K562 (cell line): ENCODE data around the gene GAD1. TPM values are rescaled to one million over a fixed set of nuclear protein-coding genes. Genes with fewer than 3 reads are reported as not detected.

Source experiments
- ATAC-seq: fragments of 200-7000 bp; cut with Tn5 transposase; 3 replicates; pipeline ENCODE4 v1.9.1; 2020; ENCODE audit warnings: moderate library complexity
- BruUV-seq: library from RNA; stranded (reverse); fragments of 400-500 nt; replicated peaks from 2 replicates; lab custom pipeline; 2021; lab: Mats Ljungman, UMichigan
- CTCF ChIA-PET: fragments of 300-600 bp; formaldehyde crosslinking; extraction: SDS; loops from one replicate; lab custom pipeline; 2021; ENCODE audit warnings: low intra/inter-chr PET ratio; lab: Yijun Ruan, JAX
- POLR2A ChIA-PET: fragments of 300-600, 350-650 bp; sonication (Branson Sonifier 250); formaldehyde crosslinking; extraction: SDS; loops from one replicate; lab custom pipeline; 2021; ENCODE audit warnings: antibody characterized with exemption, inconsistent platforms; lab: Yijun Ruan, JAX
- DNase-seq, 4 experiments: peaks; one replicate each; pipeline versions ENCODE4 v3.0.0 to v3.0.0-alpha.2; 2011 to 2018; ENCODE audit warnings: low spot score in 3 of 4, mixed read lengths in 3 of 4; ENCODE audit errors: extremely low read depth in 1 of 4
- FAIRE-seq: peaks from 2 replicates; lab custom pipeline; 2011; peaks lifted over from hg19 to GRCh38; lab: Jason Lieb, UNC
- H2AFZ ChIP-seq: 2 replicates; pipeline ENCODE4 v1.6.0; 2011; ENCODE audit warnings: low read depth, low read length, control low read depth, inconsistent platforms
- H3K27ac ChIP-seq: fragments of 200-600 bp; 3 replicates; pipeline ENCODE4 v1.8.0; 2011; ENCODE audit warnings: low read depth, mild to moderate bottlenecking, control low read depth, inconsistent platforms, low read length, moderate library complexity, mixed read lengths; ENCODE audit errors: extremely low read depth
- H3K27me3 ChIP-seq, 2 experiments: fragments of 300-600 bp in 1 of 2; 2 replicates in 1 of 2; 3 replicates in 1 of 2; pipeline versions ENCODE4 v1.6.0 to v1.8.0; 2011; ENCODE audit warnings: inconsistent platforms in 2 of 2, low read length in 2 of 2, mild to moderate bottlenecking in 1 of 2, mixed read lengths in 1 of 2, moderate library complexity in 1 of 2; ENCODE audit not compliant: control insufficient read depth in 2 of 2, insufficient read depth in 2 of 2
- H3K36me3 ChIP-seq: fragments of 300-600 bp; 3 replicates; pipeline ENCODE4 v1.8.0; 2011; ENCODE audit warnings: mild to moderate bottlenecking, low read length, inconsistent platforms; ENCODE audit not compliant: control insufficient read depth, insufficient read depth
- H3K4me1 ChIP-seq, 2 experiments: fragments of 200-600 bp in 1 of 2; replicated peaks in 1 of 2; 2 replicates in 1 of 2; 3 replicates in 1 of 2; pipeline versions ENCODE4 v1.5.1 to v1.8.0; 2011; ENCODE audit warnings: inconsistent platforms in 2 of 2, low read length in 2 of 2, mild to moderate bottlenecking in 1 of 2, mixed read lengths in 1 of 2, moderate library complexity in 1 of 2; ENCODE audit not compliant: control insufficient read depth in 2 of 2, insufficient read depth in 2 of 2
- H3K4me2 ChIP-seq: 2 replicates; pipeline ENCODE4 v1.6.1; 2011; ENCODE audit warnings: low read length, control low read depth, inconsistent platforms, mixed read lengths; ENCODE audit not compliant: insufficient read depth
- H3K4me3 ChIP-seq: fragments of 200-600 bp; sonication (generic), shearing (Covaris generic); 2 replicates; pipeline ENCODE4 v1.5.1; 2016; ENCODE audit warnings: control low read depth, inconsistent platforms
- H3K79me2 ChIP-seq: fragments of 200-600 bp; 3 replicates; pipeline ENCODE4 v1.8.0; 2011; ENCODE audit warnings: low read length, inconsistent platforms; ENCODE audit not compliant: control insufficient read depth, insufficient read depth
- H3K9ac ChIP-seq, 2 experiments: 2 replicates each; pipeline versions ENCODE4 v1.6.0 to v1.6.1; 2011; ENCODE audit warnings: low read depth in 2 of 2, low read length in 2 of 2, control low read depth in 1 of 2, inconsistent platforms in 1 of 2, mild to moderate bottlenecking in 1 of 2, mixed read lengths in 1 of 2; ENCODE audit not compliant: insufficient read depth in 1 of 2
- H3K9me1 ChIP-seq: one replicate; pipeline ENCODE4 v1.6.0; 2011; ENCODE audit warnings: inconsistent platforms, mild to moderate bottlenecking, low read length, moderate library complexity; ENCODE audit not compliant: control insufficient read depth, insufficient read depth
- H3K9me3 ChIP-seq: replicated peaks from 2 replicates; pipeline ENCODE4 v1.5.1; 2011; ENCODE audit warnings: low read depth, low read length, inconsistent platforms; ENCODE audit not compliant: control insufficient read depth, insufficient read depth
- H4K20me1 ChIP-seq: replicated peaks from 2 replicates; pipeline ENCODE4 v1.6.1; 2011; ENCODE audit warnings: low read length, inconsistent platforms, mixed read lengths; ENCODE audit not compliant: control insufficient read depth, insufficient read depth
- JUNB ChIP-seq: fragments of 450-650 bp; formaldehyde crosslinking; conservative IDR thresholded peaks from 2 replicates; pipeline ENCODE4 v1.4.0; 2020; ENCODE audit warnings: mild to moderate bottlenecking
- MEF2D ChIP-seq: conservative IDR thresholded peaks from 2 replicates; pipeline ENCODE4 v1.6.1; 2016; ENCODE audit warnings: low read depth, missing genetic modification characterization, missing compliant biosample characterization
- MTA1 ChIP-seq: fragments of 450-650 bp; IDR thresholded peaks from 2 replicates; pipeline ENCODE4 v1.6.1; 2017; ENCODE audit warnings: borderline replicate concordance
- NCOA1 ChIP-seq: fragments of 450-650 bp; IDR thresholded peaks from 2 replicates; pipeline ENCODE4 v1.6.1; 2016; ENCODE audit warnings: low read depth
- NFRKB ChIP-seq: fragments of 450-650 bp; IDR thresholded peaks from 2 replicates; pipeline ENCODE4 v1.6.1; 2016; ENCODE audit warnings: low read depth
- RBBP5 ChIP-seq: fragments of 200-600 bp; sonication (generic); IDR thresholded peaks from 2 replicates; pipeline ENCODE4 v1.6.1; 2012; ENCODE audit warnings: borderline replicate concordance, mild to moderate bottlenecking, low read length, control low read depth, inconsistent platforms; ENCODE audit not compliant: insufficient read depth, poor library complexity, severe bottlenecking
- TCFL5 ChIP-seq: fragments of 250-450 bp; sonication (Bioruptor Pico); conservative IDR thresholded peaks from 2 replicates; pipeline ENCODE4 v1.6.1; 2021; ENCODE audit warnings: mild to moderate bottlenecking, moderate library complexity, matching md5 sums
- ZNF347 ChIP-seq: fragments of 450-650 bp; formaldehyde crosslinking; IDR thresholded peaks from 2 replicates; pipeline ENCODE4 v1.4.0; 2020; ENCODE audit warnings: low read depth, mild to moderate bottlenecking, moderate library complexity
- WGBS: fragments of 100-300 bp; shearing (Covaris generic); methylation state at CpG from one replicate; pipeline ENCODE4 v1.1.6; 2016; ENCODE audit warnings: low coverage, mixed read lengths; ENCODE audit not compliant: insufficient coverage; ENCODE audit errors: missing lambda C conversion rate; 5-methylcytosine and 5-hydroxymethylcytosine counted together
- in situ Hi-C: fragments of 300-500 bp; cut with MboI; formaldehyde crosslinking; loops from 4 replicates; pipeline ENCODE4 v1.15.0; 2018; ENCODE audit warnings: inconsistent platforms, mixed read lengths
- intact Hi-C: fragments of 100-400 bp; cut with micrococcal nuclease; formaldehyde crosslinking; loops from 2 replicates; pipeline ENCODE4 v1.14.2; 2022
- polyA plus RNA-seq, 8 experiments: library from polyadenylated mRNA; depleted of rRNA in 4 of 8; stranded (reverse) in 5 of 8; unstranded in 3 of 8; fragments of >200 nt; fragmentation: Nextera tagmentation in 2 of 8; fragmentation: Illumina TruSeq in 1 of 8; extraction: Ambion mirVana in 2 of 8; extraction: Trizol in 1 of 8; gene quantifications; 2 replicates each; pipeline versions ENCODE4 v1.2.1 to v1.2.3, GENCODE V29; 2011 to 2014; ENCODE audit warnings: inconsistent platforms in 1 of 8, missing spikeins in 1 of 8
- total RNA-seq, 7 experiments: library from RNA; depleted of rRNA in 6 of 7; stranded (reverse); fragments of >200 nt in 6 of 7; fragmentation: Illumina TruSeq in 2 of 7; extraction: Trizol in 2 of 7; gene quantifications; 2 replicates each; pipeline versions ENCODE4 v1.2.1 to v1.2.3, GENCODE V29; 2011 to 2021; ENCODE audit warnings: low replicate concordance in 1 of 7
- TF ChIP-seq, protein P1 (sequence below): sonication (generic); formaldehyde crosslinking; IDR thresholded peaks from 2 replicates; pipeline ENCODE4 v1.8.1; 2023; ENCODE audit warnings: mild to moderate bottlenecking, missing genetic modification reagents
- TF ChIP-seq, protein P2 (sequence below): fragments of 250-450 bp; sonication (Bioruptor Pico); IDR thresholded peaks from 2 replicates; pipeline ENCODE4 v1.5.0; 2022; ENCODE audit warnings: mild to moderate bottlenecking
- TF ChIP-seq, protein P3 (sequence below), 3 experiments: IDR thresholded peaks in 2 of 3; conservative IDR thresholded peaks in 1 of 3; 2 replicates each; pipeline ENCODE4 v1.5.1; 2011 to 2012; ENCODE audit warnings: low read length in 3 of 3, mild to moderate bottlenecking in 3 of 3, control low read depth in 2 of 3, improper control_type of control experiment in 1 of 3, inconsistent platforms in 1 of 3, low read depth in 1 of 3, mixed read lengths in 1 of 3, moderate library complexity in 1 of 3; ENCODE audit not compliant: insufficient read depth in 2 of 3

The GAD1 gene
- total and polyA plus RNA-seq, 9 of the 15 experiments (the other 6 are each of a cell fraction or from before 2014, with no cell fraction given) = 2.7 to 29.1 (median 15.7) TPM

DNA sequence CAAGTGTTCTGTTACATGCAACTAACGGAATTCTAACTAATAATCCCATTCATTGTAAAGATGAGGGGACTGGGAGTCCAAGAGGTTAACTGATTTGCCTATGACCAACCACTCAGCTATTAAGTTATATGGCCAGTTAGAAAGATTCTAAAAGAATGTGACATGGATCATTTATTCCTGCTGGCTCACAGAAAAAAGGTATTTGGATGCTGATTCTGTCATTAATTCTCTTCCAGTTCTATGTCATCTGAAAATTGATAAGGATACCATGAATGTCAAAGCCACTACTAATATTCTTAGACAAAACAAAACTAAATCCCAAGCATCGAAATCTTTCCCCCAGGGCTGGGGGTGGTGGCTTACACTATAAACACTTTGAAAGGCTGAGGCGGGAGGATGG is 71.2 kb downstream of the GAD1 start:
- BruUV-seq = no TSS peak
- H3K9ac ChIP-seq = no peak overlapping the region
- H3K4me3 ChIP-seq = no peak overlapping the region
- in situ Hi-C loops = no loop called here
- H3K4me2 ChIP-seq = no peak overlapping the region
- no peaks in the 10 kb centered on the region for H3K4me1 ChIP-seq
- no peaks in the 10 kb centered on the region for H3K79me2 ChIP-seq
- H3K27me3 ChIP-seq = peaks cover 22 to 29% of the 10 kb centered on the region in 2 experiments; a peak in 4 of 5 replicates
- no peaks in the 10 kb centered on the region for H3K36me3 ChIP-seq
- TF ChIP-seq, protein P1, sequence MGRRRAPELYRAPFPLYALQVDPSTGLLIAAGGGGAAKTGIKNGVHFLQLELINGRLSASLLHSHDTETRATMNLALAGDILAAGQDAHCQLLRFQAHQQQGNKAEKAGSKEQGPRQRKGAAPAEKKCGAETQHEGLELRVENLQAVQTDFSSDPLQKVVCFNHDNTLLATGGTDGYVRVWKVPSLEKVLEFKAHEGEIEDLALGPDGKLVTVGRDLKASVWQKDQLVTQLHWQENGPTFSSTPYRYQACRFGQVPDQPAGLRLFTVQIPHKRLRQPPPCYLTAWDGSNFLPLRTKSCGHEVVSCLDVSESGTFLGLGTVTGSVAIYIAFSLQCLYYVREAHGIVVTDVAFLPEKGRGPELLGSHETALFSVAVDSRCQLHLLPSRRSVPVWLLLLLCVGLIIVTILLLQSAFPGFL (CRISPR knock-in tag) = no peak
- no peak for TF ChIP-seq ZNF347
- TF ChIP-seq, protein P2, sequence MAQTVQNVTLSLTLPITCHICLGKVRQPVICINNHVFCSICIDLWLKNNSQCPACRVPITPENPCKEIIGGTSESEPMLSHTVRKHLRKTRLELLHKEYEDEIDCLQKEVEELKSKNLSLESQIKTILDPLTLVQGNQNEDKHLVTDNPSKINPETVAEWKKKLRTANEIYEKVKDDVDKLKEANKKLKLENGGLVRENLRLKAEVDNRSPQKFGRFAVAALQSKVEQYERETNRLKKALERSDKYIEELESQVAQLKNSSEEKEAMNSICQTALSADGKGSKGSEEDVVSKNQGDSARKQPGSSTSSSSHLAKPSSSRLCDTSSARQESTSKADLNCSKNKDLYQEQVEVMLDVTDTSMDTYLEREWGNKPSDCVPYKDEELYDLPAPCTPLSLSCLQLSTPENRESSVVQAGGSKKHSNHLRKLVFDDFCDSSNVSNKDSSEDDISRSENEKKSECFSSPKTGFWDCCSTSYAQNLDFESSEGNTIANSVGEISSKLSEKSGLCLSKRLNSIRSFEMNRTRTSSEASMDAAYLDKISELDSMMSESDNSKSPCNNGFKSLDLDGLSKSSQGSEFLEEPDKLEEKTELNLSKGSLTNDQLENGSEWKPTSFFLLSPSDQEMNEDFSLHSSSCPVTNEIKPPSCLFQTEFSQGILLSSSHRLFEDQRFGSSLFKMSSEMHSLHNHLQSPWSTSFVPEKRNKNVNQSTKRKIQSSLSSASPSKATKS = no peak
- TF ChIP-seq NFRKB = no peak
- no peak for TF ChIP-seq NCOA1
- TF ChIP-seq RBBP5 = no peak
- no peak for TF ChIP-seq MTA1
- TF ChIP-seq, protein P3, sequence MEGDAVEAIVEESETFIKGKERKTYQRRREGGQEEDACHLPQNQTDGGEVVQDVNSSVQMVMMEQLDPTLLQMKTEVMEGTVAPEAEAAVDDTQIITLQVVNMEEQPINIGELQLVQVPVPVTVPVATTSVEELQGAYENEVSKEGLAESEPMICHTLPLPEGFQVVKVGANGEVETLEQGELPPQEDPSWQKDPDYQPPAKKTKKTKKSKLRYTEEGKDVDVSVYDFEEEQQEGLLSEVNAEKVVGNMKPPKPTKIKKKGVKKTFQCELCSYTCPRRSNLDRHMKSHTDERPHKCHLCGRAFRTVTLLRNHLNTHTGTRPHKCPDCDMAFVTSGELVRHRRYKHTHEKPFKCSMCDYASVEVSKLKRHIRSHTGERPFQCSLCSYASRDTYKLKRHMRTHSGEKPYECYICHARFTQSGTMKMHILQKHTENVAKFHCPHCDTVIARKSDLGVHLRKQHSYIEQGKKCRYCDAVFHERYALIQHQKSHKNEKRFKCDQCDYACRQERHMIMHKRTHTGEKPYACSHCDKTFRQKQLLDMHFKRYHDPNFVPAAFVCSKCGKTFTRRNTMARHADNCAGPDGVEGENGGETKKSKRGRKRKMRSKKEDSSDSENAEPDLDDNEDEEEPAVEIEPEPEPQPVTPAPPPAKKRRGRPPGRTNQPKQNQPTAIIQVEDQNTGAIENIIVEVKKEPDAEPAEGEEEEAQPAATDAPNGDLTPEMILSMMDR (IDR thresholded peaks at IDR 0.05 in 2 of 3, conservative IDR thresholded peaks at IDR 0.05 in 1 of 3; ENCODE audit: insufficient read depth in 2 of 3, low read depth in 1 of 3, low read length in 3 of 3) = no peak
- TF ChIP-seq MEF2D (tag) = no peak
- no peak for TF ChIP-seq TCFL5 (CRISPR knock-in tag)
- no peak for TF ChIP-seq JUNB (CRISPR knock-in tag)
- TF ChIP-seq, all 486 proteins: peak for 0
- no peak overlapping the region for H3K27ac ChIP-seq
- ATAC-seq = no peak
- CTCF ChIA-PET = no interaction called here
- no peak for DNase-seq
- no peaks in the 10 kb centered on the region for H3K9me3 ChIP-seq
- intact Hi-C loops = no loop called here
- WGBS = 2% methylated on average over 3 of the region's 3 CpGs
- H2AFZ ChIP-seq = no peak overlapping the region
- H3K9me1 ChIP-seq = no peaks in the 10 kb centered on the region
- POLR2A ChIA-PET = interaction anchor here (0.8 kb wide), 1 partner anchor 12 kb away, joined by 3 read pairs; no protein-coding TSS in a partner anchor
- no peak for FAIRE-seq
- H4K20me1 ChIP-seq = no peaks in the 10 kb centered on the region
